ENCODE data around the gene MEF2C.

The MEF2C gene

DNA sequence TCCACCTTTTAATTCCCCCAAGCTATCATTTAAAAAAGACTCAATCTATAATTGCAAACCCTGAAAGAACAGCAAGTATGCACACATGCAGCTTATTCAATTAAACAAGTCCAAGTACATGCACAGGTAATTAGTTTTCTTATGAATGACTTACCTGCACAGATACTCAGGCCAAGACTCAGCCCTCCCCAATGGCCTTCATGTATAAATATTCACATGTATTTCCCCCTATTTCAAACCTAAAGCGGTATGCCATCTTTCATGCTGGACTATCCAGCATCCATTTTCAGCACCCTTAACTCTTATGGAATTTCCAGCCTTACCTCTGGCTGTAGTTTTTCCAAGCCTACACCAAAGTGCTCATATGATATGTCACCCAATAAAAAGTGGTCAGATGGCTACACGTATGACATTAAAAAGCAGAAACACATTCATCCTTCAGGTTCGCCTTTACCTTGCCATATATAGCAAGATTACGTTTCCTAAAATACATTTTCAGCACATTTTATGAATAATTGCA, 205.5 kb downstream of the MEF2C start:
- no peak for DNase-seq (ENCODE audit: low read depth)
- TF ChIP-seq, protein P1, sequence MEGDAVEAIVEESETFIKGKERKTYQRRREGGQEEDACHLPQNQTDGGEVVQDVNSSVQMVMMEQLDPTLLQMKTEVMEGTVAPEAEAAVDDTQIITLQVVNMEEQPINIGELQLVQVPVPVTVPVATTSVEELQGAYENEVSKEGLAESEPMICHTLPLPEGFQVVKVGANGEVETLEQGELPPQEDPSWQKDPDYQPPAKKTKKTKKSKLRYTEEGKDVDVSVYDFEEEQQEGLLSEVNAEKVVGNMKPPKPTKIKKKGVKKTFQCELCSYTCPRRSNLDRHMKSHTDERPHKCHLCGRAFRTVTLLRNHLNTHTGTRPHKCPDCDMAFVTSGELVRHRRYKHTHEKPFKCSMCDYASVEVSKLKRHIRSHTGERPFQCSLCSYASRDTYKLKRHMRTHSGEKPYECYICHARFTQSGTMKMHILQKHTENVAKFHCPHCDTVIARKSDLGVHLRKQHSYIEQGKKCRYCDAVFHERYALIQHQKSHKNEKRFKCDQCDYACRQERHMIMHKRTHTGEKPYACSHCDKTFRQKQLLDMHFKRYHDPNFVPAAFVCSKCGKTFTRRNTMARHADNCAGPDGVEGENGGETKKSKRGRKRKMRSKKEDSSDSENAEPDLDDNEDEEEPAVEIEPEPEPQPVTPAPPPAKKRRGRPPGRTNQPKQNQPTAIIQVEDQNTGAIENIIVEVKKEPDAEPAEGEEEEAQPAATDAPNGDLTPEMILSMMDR (IDR thresholded peaks at IDR 0.05; ENCODE audit: insufficient read depth, low read depth, low read length, missing control alignments), result no peak
- no peak overlapping the region for H3K4me3 ChIP-seq (ENCODE audit: low read length)

- no peak overlapping the region for H3K4me3 ChIP-seq (ENCODE audit: low read length)
- TF ChIP-seq, protein P1 (IDR thresholded peaks at IDR 0.05; ENCODE audit: insufficient read depth, low read depth, low read length, missing control alignments), result no peak
These were observed 206.2 kb downstream of the MEF2C start for GRCh38 chr5:88676637-88677375.

DNA sequence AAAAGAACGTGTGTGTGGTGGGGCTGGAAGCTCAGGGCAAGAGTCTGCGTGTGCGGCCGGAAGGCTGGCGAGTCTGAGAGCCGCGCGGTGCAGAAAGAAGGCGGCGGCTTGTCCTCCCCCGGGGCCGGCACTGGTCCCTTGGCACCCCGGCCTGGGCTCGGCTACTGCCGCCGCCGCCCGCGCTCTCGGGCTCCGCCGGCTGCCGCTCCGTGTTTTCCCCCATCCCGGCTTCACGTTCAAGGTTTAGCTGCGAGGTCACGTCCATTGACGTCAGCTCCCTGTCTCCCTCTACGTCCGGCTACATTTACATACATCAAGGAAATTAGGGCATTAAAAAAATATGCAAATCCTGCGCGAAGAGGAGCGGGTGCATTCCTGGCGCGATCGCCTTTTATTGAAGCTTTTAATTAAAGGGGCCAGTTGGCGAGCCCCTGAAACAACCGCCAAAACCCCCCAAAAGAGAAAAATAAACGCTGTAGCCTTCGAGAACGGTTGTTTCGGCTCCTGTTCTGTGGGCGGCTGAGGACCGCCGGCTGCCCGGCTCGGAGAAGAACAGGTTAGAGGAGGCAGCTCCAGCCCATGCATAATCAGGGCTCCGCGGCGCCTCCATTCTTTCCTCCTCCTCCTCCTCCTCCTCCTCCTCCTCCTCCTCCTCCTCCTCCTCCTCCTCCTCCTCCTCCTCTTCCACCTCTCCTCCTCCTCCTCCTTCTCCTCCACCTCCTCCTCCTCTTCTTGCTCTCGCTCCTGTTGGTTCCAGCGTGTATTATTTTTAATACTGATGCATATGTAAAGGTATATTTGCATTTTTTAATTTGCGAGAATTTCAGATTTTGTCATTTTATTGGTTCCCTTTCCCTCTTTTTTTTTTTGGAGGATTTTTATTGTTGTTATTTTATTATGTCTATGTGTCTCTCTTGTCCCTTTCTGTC, 207.0 kb downstream of the MEF2C start:
- TF ChIP-seq, protein P1 (IDR thresholded peaks at IDR 0.05; ENCODE audit: insufficient read depth, low read depth, low read length, missing control alignments), result no peak
- H3K4me3 ChIP-seq (ENCODE audit: low read length), result no peak overlapping the region
- peak; percentile 51 for DNase-seq (ENCODE audit: low read depth)

More at GRCh38 chr5:88676637-88677375, 206.2 kb downstream of the MEF2C start:
- no peak for DNase-seq (ENCODE audit: low read depth)

- TF ChIP-seq, protein P1 (IDR thresholded peaks at IDR 0.05; ENCODE audit: insufficient read depth, low read depth, low read length, missing control alignments), result no peak
- no peak overlapping the region for H3K4me3 ChIP-seq (ENCODE audit: low read length)
- no peak for DNase-seq (ENCODE audit: low read depth)
These were observed 207.7 kb downstream of the MEF2C start for GRCh38 chr5:88675168-88675707.

GRCh38 chr5:88674356-88675167, 208.4 kb downstream of the MEF2C start:
- TF ChIP-seq, protein P1 (IDR thresholded peaks at IDR 0.05; ENCODE audit: insufficient read depth, low read depth, low read length, missing control alignments), result no peak
- peak; percentile 26 for DNase-seq (ENCODE audit: low read depth)
- peak overlapping the region; percentile 16 for H3K4me3 ChIP-seq (ENCODE audit: low read length)

Measured in epithelial cell of esophagus (primary cell).